Endodermal cell (in vitro differentiated cells): ENCODE measurements around the gene UVRAG. TPM values are rescaled to one million over a fixed set of nuclear protein-coding genes. Genes with fewer than 3 reads are reported as not detected.

Source experiments
- DNase-seq: peaks from one replicate; pipeline ENCODE4 v3.0.0-alpha.2; 2017
- H3K27ac ChIP-seq: 2 replicates; pipeline ENCODE4 v1.5.1; 2013; ENCODE audit warnings: mild to moderate bottlenecking, low read depth, low read length, moderate library complexity
- H3K27me3 ChIP-seq: 2 replicates; pipeline ENCODE4 v1.6.1; 2013; ENCODE audit warnings: mild to moderate bottlenecking, low read length, moderate library complexity; ENCODE audit not compliant: insufficient read depth, control insufficient read depth, poor library complexity, severe bottlenecking
- H3K36me3 ChIP-seq: 2 replicates; pipeline ENCODE4 v1.7.0; 2013; ENCODE audit warnings: mild to moderate bottlenecking, low read length, moderate library complexity; ENCODE audit not compliant: control insufficient read depth, insufficient read depth
- H3K4me1 ChIP-seq: one replicate; pipeline ENCODE4 v1.7.0; 2013; ENCODE audit warnings: low read length; ENCODE audit not compliant: control insufficient read depth, insufficient read depth
- H3K4me3 ChIP-seq: 2 replicates; pipeline ENCODE4 v1.5.1; 2013; ENCODE audit warnings: mild to moderate bottlenecking, low read length, moderate library complexity
- H3K9ac ChIP-seq: 2 replicates; pipeline ENCODE4 v1.6.1; 2013; ENCODE audit warnings: mild to moderate bottlenecking, low read length, moderate library complexity; ENCODE audit not compliant: poor library complexity, severe bottlenecking; ENCODE audit errors: extremely low read depth
- H3K9me3 ChIP-seq: 2 replicates; pipeline ENCODE4 v1.6.1; 2013; ENCODE audit warnings: mild to moderate bottlenecking, low read length, moderate library complexity; ENCODE audit not compliant: control insufficient read depth
- H3K27ac Mint-ChIP-seq: 2 replicates; pipeline ENCODE4 v1.8.0; 2020; ENCODE audit warnings: mixed read lengths
- H3K27me3 Mint-ChIP-seq: 2 replicates; pipeline ENCODE4 v1.8.0; 2021; ENCODE audit warnings: mild to moderate bottlenecking, mixed read lengths; ENCODE audit not compliant: insufficient read depth
- H3K36me3 Mint-ChIP-seq: 2 replicates; pipeline ENCODE4 v1.8.0; 2020; ENCODE audit warnings: low read depth, mixed read lengths
- H3K4me1 Mint-ChIP-seq: 2 replicates; pipeline ENCODE4 v1.8.0; 2020; ENCODE audit warnings: mixed read lengths
- H3K4me3 Mint-ChIP-seq: 2 replicates; pipeline ENCODE4 v1.8.0; 2020; ENCODE audit warnings: mild to moderate bottlenecking, moderate library complexity, mixed read lengths
- H3K9me3 Mint-ChIP-seq: 2 replicates; pipeline ENCODE4 v1.8.0; 2020; ENCODE audit warnings: mild to moderate bottlenecking, mixed read lengths
- WGBS, 2 experiments: methylation state at CpG; one replicate each; pipeline versions ENCODE4 v1.1.5 to v1.1.7; 2013; ENCODE audit warnings: missing lambda C conversion rate in 2 of 2, mixed read lengths in 1 of 2; ENCODE audit not compliant: insufficient coverage in 1 of 2, insufficient read length in 1 of 2; 5-methylcytosine and 5-hydroxymethylcytosine counted together
- total RNA-seq, 2 donors: library from RNA; stranded (reverse); fragmentation: NEBNext Ultra II Directional in 1 of 2; extraction: Animal tissue kit (Norgen Biotek cat#: 25700) in 1 of 2; gene quantifications; 2 replicates in 1 of 2; 3 replicates in 1 of 2; pipeline ENCODE4 v1.2.1, GENCODE V29; 2021
- TF ChIP-seq, protein P1 (sequence below): fragments of 200-600 bp; sonication (generic); conservative IDR thresholded peaks from 2 replicates; pipeline ENCODE4 v1.5.0; 2021; ENCODE audit warnings: antibody characterized with exemption, mild to moderate bottlenecking

UVRAG gene
- total RNA-seq, 2 donors from 2014 or later = 19.7 to 34.9 TPM

DNA sequence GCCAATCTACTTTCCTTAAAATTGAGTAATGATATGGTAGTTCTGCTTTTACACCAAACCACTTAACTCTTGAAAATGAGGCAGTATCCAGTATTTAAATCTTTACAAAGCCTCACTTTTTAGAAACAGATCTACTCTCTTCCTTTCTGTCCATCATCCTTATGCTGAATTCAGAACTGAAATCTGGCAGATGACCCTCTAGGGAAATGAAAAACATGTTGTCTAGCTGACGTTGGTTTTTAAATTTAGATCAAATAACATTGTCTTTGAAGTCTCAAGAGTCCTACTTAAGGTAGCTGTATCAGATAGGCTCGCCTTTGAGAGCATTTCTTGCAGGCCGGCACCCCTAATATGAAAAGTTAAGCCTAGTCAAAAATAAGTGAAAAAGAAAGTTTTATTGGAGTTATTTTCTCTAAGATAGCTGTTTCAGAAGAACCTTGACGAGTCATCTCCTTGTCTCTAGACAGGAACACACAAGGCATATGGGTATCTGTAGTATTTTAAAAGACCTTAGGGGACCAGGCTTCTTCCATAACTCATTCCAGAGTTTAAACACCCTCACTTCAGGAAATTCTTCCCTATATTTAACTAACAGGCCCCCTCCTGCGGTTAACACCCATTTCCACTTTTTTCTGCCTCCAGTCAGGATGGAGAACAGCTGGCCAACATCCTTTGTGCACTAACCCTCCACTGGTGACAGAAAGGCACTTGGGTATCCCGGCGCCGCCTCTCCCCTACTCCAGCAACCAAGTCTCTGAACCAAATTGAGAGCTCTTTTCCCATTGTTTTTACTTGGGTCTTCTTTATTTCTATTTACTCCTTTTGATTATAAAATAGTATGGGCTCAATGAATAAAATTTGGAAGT, 310.1 kb downstream of the UVRAG start:
- WGBS, 2 experiments = 94 to 100% methylated on average over 3 to 8 of the region's 8 CpGs
- TF ChIP-seq, protein P1, sequence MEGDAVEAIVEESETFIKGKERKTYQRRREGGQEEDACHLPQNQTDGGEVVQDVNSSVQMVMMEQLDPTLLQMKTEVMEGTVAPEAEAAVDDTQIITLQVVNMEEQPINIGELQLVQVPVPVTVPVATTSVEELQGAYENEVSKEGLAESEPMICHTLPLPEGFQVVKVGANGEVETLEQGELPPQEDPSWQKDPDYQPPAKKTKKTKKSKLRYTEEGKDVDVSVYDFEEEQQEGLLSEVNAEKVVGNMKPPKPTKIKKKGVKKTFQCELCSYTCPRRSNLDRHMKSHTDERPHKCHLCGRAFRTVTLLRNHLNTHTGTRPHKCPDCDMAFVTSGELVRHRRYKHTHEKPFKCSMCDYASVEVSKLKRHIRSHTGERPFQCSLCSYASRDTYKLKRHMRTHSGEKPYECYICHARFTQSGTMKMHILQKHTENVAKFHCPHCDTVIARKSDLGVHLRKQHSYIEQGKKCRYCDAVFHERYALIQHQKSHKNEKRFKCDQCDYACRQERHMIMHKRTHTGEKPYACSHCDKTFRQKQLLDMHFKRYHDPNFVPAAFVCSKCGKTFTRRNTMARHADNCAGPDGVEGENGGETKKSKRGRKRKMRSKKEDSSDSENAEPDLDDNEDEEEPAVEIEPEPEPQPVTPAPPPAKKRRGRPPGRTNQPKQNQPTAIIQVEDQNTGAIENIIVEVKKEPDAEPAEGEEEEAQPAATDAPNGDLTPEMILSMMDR = no peak
- Histone ChIP-seq H3K27me3 (peaks cover 22% of the 10 kb centered on the region), H3K9me3 (no peaks in the 10 kb centered on the region), H3K9ac (no peak overlapping the region), H3K27ac (no peak overlapping the region), H3K4me3 (no peak overlapping the region), H3K4me1 (peaks cover 17% of the 10 kb centered on the region), H3K36me3 (no peaks in the 10 kb centered on the region)
- Mint-ChIP-seq H3K36me3 (peaks cover 24% of the 10 kb centered on the region), H3K4me3 (no peak overlapping the region), H3K9me3 (peaks cover 5% of the 10 kb centered on the region), H3K27ac (no peak overlapping the region), H3K27me3 (peaks cover 13% of the 10 kb centered on the region), H3K4me1 (peaks cover 7% of the 10 kb centered on the region)
- no peak for DNase-seq

- H3K4me1 Mint-ChIP-seq = peaks cover 20% of the 10 kb centered on the region
- 90 to 94% methylated on average over 2 of the region's 2 CpGs for WGBS, 2 experiments
- TF ChIP-seq, protein P1 = no peak
These were observed 314.7 kb downstream of the UVRAG start for GRCh38 chr11:76129729-76130128.

GRCh38 chr11:76131142-76131541, 316.1 kb downstream of the UVRAG start:
- TF ChIP-seq, protein P1 = no peak
- peaks cover 5% of the 10 kb centered on the region for H3K36me3 ChIP-seq
- peaks cover 69% of the 10 kb centered on the region for H3K27me3 ChIP-seq
- H3K9me3 Mint-ChIP-seq = peaks cover 5% of the 10 kb centered on the region
- H3K36me3 Mint-ChIP-seq = peaks cover 38% of the 10 kb centered on the region
- peaks cover 8% of the 10 kb centered on the region for H3K4me1 ChIP-seq
- no peak overlapping the region for H3K27ac Mint-ChIP-seq
- no peak overlapping the region for H3K4me3 Mint-ChIP-seq
- H3K9ac ChIP-seq = no peak overlapping the region
- 86% methylated on average over 2 of the region's 2 CpGs; no CpG with 5 or more reads in 1 of the 2 experiments for WGBS, 2 experiments
- peaks cover 45% of the 10 kb centered on the region for H3K27me3 Mint-ChIP-seq
- no peak overlapping the region for H3K4me3 ChIP-seq
- peaks cover 20% of the 10 kb centered on the region for H3K4me1 Mint-ChIP-seq
- H3K9me3 ChIP-seq = no peaks in the 10 kb centered on the region
- no peak overlapping the region for H3K27ac ChIP-seq
- no peak for DNase-seq

More at GRCh38 chr11:76129729-76130128, 314.7 kb downstream of the UVRAG start:
- DNase-seq = no peak
- peaks cover 64% of the 10 kb centered on the region for H3K27me3 ChIP-seq
- peaks cover 8% of the 10 kb centered on the region for H3K4me1 ChIP-seq
- Mint-ChIP-seq H3K27ac (no peak overlapping the region), H3K9me3 (peaks cover 5% of the 10 kb centered on the region), H3K27me3 (peaks cover 43% of the 10 kb centered on the region), H3K36me3 (peaks cover 35% of the 10 kb centered on the region), H3K4me3 (no peak overlapping the region)
- H3K4me3 ChIP-seq = no peak overlapping the region
- no peak overlapping the region for H3K27ac ChIP-seq
- no peaks in the 10 kb centered on the region for H3K9me3 ChIP-seq
- peaks cover 5% of the 10 kb centered on the region for H3K36me3 ChIP-seq
- H3K9ac ChIP-seq = no peak overlapping the region
